Fibroblast of villous mesenchyme (primary cell): ENCODE results near the gene BCHE. TPM values are rescaled to one million over a fixed set of nuclear protein-coding genes. Genes with fewer than 3 reads are reported as not detected.
"Not testable (repeated sequence)": the region's sequence is repeated elsewhere in the genome, so short reads cannot be mapped to it uniquely, and the experiment has no call there.

ENCODE experiments used
- DNase-seq: peaks from one replicate; pipeline ENCODE4 v3.0.0-alpha.2; 2010; ENCODE audit warnings: low read depth
- H3K4me3 ChIP-seq: 2 replicates; pipeline ENCODE4 v1.5.1; 2011; ENCODE audit warnings: low read depth, mild to moderate bottlenecking, low read length
- total RNA-seq: library from RNA; depleted of rRNA; stranded (reverse); fragments of >200 nt; gene quantifications from 2 replicates; pipeline ENCODE4 v1.2.3, GENCODE V29; 2012
- TF ChIP-seq, protein P1 (sequence below): IDR thresholded peaks from 2 replicates; pipeline ENCODE4 v1.5.1; 2012; ENCODE audit warnings: low read depth, mild to moderate bottlenecking, low read length; ENCODE audit not compliant: insufficient read depth

BCHE gene
- total RNA-seq, 1 donor, result 2.6 TPM

DNA sequence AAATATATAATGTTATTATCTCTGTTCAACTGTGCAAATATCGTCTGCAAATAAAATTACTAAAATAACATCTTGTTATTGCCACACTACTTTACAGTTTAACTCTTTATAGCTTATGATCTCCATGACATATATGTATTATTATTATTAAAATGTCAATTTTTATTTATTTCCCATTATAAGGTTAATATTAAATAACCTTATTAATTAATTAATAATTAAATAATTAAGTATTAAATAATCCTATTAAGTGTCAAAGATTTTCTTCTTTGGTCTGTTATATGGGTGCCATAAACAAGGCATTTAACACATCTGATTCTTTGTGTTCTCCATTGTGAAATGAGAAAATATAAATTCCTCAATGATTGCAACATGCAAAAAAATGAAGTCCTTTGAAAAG is 10.0 kb downstream of the BCHE start:
- TF ChIP-seq, protein P1, sequence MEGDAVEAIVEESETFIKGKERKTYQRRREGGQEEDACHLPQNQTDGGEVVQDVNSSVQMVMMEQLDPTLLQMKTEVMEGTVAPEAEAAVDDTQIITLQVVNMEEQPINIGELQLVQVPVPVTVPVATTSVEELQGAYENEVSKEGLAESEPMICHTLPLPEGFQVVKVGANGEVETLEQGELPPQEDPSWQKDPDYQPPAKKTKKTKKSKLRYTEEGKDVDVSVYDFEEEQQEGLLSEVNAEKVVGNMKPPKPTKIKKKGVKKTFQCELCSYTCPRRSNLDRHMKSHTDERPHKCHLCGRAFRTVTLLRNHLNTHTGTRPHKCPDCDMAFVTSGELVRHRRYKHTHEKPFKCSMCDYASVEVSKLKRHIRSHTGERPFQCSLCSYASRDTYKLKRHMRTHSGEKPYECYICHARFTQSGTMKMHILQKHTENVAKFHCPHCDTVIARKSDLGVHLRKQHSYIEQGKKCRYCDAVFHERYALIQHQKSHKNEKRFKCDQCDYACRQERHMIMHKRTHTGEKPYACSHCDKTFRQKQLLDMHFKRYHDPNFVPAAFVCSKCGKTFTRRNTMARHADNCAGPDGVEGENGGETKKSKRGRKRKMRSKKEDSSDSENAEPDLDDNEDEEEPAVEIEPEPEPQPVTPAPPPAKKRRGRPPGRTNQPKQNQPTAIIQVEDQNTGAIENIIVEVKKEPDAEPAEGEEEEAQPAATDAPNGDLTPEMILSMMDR, result no peak
- no peak overlapping the region for H3K4me3 ChIP-seq
- DNase-seq, result no peak

GRCh38 chr3:165820671-165821123 is 16.5 kb downstream of the BCHE start:
- TF ChIP-seq, protein P1, result no peak
- H3K4me3 ChIP-seq, result no peak overlapping the region
- DNase-seq, result no peak

GRCh38 chr3:165817160-165817709 is 20.0 kb downstream of the BCHE start:
- no peak overlapping the region for H3K4me3 ChIP-seq
- TF ChIP-seq, protein P1, result no peak
- DNase-seq, result no peak

GRCh38 chr3:165816209-165816608 is 21.0 kb downstream of the BCHE start:
- H3K4me3 ChIP-seq, result no peak overlapping the region
- TF ChIP-seq, protein P1, result no peak

DNA sequence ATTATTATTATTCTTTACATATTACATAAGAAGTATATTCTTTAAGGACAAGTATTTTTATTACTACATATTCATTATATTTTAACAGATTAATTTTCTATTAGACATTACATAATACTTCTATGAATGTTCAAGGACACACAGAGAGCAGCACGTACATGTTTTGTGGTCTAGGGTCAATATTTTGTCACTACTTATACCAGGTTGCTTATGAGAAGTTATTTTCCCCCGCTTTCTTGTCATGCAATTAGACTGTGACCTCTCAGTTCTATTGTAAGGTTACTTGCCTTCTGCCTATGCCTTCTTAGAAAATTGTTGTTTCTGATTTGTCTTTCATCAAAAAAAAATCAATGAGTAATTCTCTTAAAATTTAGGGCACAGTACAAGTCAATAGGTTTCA is 21.5 kb downstream of the BCHE start:
- H3K4me3 ChIP-seq, result no peak overlapping the region
- TF ChIP-seq, protein P1, result no peak
- no peak for DNase-seq

More at GRCh38 chr3:165816209-165816608, 21.0 kb downstream of the BCHE start:
- DNase-seq, result no peak

GRCh38 chr3:165814380-165814779 is 22.8 kb downstream of the BCHE start:
- TF ChIP-seq, protein P1, result no peak
- no peak for DNase-seq
- H3K4me3 ChIP-seq, result no peak overlapping the region

DNA sequence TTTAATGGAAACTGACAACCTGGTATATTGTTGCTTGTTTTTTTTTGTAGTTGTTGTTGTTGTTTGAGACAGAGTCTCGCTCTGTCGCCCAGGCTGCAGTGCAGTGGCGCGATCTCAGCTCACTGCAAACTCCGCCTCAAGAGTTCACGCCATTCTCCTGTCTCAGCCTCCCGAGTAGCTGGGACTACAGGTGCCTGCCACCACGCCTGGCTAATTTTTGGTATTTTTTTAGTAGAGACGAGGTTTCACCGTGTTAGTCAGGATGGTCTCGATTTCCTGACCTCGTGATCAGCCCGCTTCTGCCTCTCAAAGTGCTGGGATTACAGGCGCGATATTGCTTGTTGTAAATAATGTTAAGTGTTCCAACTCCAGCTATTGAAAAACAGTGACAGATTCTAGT is 29.3 kb downstream of the BCHE start:
- DNase-seq, H3K4me3 ChIP-seq: not testable (repeated sequence)
